ENCODE results near the gene CTNNA3. TPM values are rescaled to one million over a fixed set of nuclear protein-coding genes. Genes with fewer than 3 reads are reported as not detected.

Gene CTNNA3
- total and polyA plus RNA-seq, 2 donors (not counting 3 experiments of a cell fraction or from before 2014, with no cell fraction given): not detected

DNA sequence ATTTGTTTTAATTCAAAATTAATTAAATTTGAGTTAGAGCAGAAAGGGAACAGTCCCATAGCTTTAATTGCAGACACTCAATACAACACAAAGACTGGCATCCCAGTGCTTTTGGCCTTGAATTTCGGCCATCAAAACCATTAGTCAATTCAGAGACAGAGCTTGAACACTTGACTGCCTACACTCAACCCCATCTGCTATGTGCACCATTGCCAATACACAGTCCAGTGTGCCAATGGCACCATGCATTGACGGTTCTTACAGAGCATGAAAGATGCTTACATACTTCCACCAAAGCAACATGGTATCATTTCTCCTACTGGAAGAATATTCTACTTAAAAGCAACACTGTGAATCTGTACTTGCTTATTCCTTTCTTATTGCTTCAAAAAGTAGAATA, 813.7 kb downstream of the CTNNA3 start:
- ChIA-PET CTCF (no interaction called here), POLR2A (no interaction called here)
- no peaks in the 10 kb centered on the region for H3K36me3 ChIP-seq (ENCODE audit: control insufficient read depth in 2 of 2, extremely low read depth in 1 of 2, insufficient read depth in 2 of 2, low read length in 2 of 2)
- H4K20me1 ChIP-seq (replicated peaks; ENCODE audit: control insufficient read depth, extremely low read depth, insufficient read depth, low read length): no peaks in the 10 kb centered on the region
- H3K4me2 ChIP-seq (ENCODE audit: insufficient read depth, low read length): no peak overlapping the region
- DNase-seq (ENCODE audit: low read depth, low spot score): no peak
- H3K27ac ChIP-seq (ENCODE audit: insufficient read depth, low read depth, low read length): no peak overlapping the region
- dilution Hi-C loops (cut with MboI; ENCODE audit: extremely low pct_ligation_motif_present, low sequenced_read_pairs) (no loop called here), intact Hi-C loops (cut with micrococcal nuclease) (no loop called here)
- H3K9me1 ChIP-seq (replicated peaks; ENCODE audit: control insufficient read depth, extremely low read depth, insufficient read depth, low read length): no peaks in the 10 kb centered on the region
- no peak overlapping the region for H3K9ac ChIP-seq (replicated peaks; ENCODE audit: extremely low read depth, insufficient read depth, low read length)
- H2AFZ ChIP-seq (ENCODE audit: low read depth, low read length): no peak overlapping the region
- no peaks in the 10 kb centered on the region for H3K4me1 ChIP-seq (ENCODE audit: control insufficient read depth, extremely low read depth, insufficient read depth, low read length)
- no peak overlapping the region for H3K4me3 ChIP-seq (replicated peaks in 1 of 3; ENCODE audit: insufficient read depth in 1 of 3, low read depth in 1 of 3, low read length in 3 of 3)
- no peaks in the 10 kb centered on the region for H3K9me3 ChIP-seq (replicated peaks; ENCODE audit: control insufficient read depth, insufficient read depth, low read length)
- TF ChIP-seq POLR2A (IDR thresholded peaks at IDR 0.05; ENCODE audit: low read depth, low read length) (no peak), EZH2 (IDR thresholded peaks at IDR 0.05; ENCODE audit: borderline replicate concordance, low read depth, low read length, severe bottlenecking) (no peak), JUN (IDR thresholded peaks at IDR 0.05; ENCODE audit: borderline replicate concordance, insufficient read depth, insufficient read length, low read depth) (no peak), MYC (IDR thresholded peaks at IDR 0.05; ENCODE audit: low read depth, low read length) (no peak), GATA2 (IDR thresholded peaks at IDR 0.05; ENCODE audit: insufficient read depth, insufficient read length, low read depth, low read length) (no peak), FOS (IDR thresholded peaks at IDR 0.05; ENCODE audit: borderline replicate concordance, insufficient read depth, low read length) (no peak)
- TF ChIP-seq, protein P1, sequence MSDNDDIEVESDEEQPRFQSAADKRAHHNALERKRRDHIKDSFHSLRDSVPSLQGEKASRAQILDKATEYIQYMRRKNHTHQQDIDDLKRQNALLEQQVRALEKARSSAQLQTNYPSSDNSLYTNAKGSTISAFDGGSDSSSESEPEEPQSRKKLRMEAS (IDR thresholded peaks at IDR 0.05; ENCODE audit: insufficient read depth, insufficient read length): no peak
- H3K79me2 ChIP-seq (ENCODE audit: control insufficient read depth, insufficient read depth, low read length): no peaks in the 10 kb centered on the region
- no peaks in the 10 kb centered on the region for H3K27me3 ChIP-seq (ENCODE audit: control insufficient read depth in 2 of 2, insufficient read depth in 2 of 2, low read length in 2 of 2)
- no TSS peak for BruUV-seq (replicated peaks)
- FAIRE-seq: no peak

DNA sequence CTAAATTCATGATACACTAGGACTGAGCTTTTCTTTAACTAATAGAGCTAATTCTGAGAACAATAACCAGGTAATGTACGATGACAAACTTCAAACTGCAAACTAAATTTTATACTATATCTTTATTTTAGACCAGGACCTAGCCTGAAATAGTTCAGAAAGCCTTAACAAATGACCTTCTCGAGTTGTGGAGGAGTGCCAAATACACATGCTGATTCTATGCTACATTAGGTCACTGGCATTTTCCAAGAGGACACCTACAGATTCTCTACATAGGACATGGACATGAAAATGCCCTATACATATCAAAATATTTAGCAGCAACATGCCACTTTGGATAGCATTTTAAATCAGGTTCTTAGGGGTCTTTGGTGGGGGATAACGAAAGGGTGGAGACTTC, 814.2 kb downstream of the CTNNA3 start:
- DNase-seq (ENCODE audit: low read depth, low spot score): no peak
- TF ChIP-seq GATA2 (IDR thresholded peaks at IDR 0.05; ENCODE audit: insufficient read depth, insufficient read length, low read depth, low read length) (no peak), MYC (IDR thresholded peaks at IDR 0.05; ENCODE audit: low read depth, low read length) (no peak), FOS (IDR thresholded peaks at IDR 0.05; ENCODE audit: borderline replicate concordance, insufficient read depth, low read length) (no peak), POLR2A (IDR thresholded peaks at IDR 0.05; ENCODE audit: low read depth, low read length) (no peak), POLR2AphosphoS5 (IDR thresholded peaks at IDR 0.05; ENCODE audit: insufficient read depth, low read depth, low read length) (no peak), JUN (IDR thresholded peaks at IDR 0.05; ENCODE audit: borderline replicate concordance, insufficient read depth, insufficient read length, low read depth) (no peak), EZH2 (IDR thresholded peaks at IDR 0.05; ENCODE audit: borderline replicate concordance, low read depth, low read length, severe bottlenecking) (no peak)
- TF ChIP-seq, protein P2, sequence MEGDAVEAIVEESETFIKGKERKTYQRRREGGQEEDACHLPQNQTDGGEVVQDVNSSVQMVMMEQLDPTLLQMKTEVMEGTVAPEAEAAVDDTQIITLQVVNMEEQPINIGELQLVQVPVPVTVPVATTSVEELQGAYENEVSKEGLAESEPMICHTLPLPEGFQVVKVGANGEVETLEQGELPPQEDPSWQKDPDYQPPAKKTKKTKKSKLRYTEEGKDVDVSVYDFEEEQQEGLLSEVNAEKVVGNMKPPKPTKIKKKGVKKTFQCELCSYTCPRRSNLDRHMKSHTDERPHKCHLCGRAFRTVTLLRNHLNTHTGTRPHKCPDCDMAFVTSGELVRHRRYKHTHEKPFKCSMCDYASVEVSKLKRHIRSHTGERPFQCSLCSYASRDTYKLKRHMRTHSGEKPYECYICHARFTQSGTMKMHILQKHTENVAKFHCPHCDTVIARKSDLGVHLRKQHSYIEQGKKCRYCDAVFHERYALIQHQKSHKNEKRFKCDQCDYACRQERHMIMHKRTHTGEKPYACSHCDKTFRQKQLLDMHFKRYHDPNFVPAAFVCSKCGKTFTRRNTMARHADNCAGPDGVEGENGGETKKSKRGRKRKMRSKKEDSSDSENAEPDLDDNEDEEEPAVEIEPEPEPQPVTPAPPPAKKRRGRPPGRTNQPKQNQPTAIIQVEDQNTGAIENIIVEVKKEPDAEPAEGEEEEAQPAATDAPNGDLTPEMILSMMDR (IDR thresholded peaks at IDR 0.05; ENCODE audit: extremely low read depth in 1 of 2, insufficient read depth in 1 of 2, low read depth in 1 of 2, low read length in 2 of 2): no peak
- TF ChIP-seq, protein P1 (IDR thresholded peaks at IDR 0.05; ENCODE audit: insufficient read depth, insufficient read length): no peak
- no peaks in the 10 kb centered on the region for H3K9me1 ChIP-seq (replicated peaks; ENCODE audit: control insufficient read depth, extremely low read depth, insufficient read depth, low read length)
- no peaks in the 10 kb centered on the region for H3K4me1 ChIP-seq (ENCODE audit: control insufficient read depth, extremely low read depth, insufficient read depth, low read length)
- no peaks in the 10 kb centered on the region for H4K20me1 ChIP-seq (replicated peaks; ENCODE audit: control insufficient read depth, extremely low read depth, insufficient read depth, low read length)
- no peak overlapping the region for H3K4me2 ChIP-seq (ENCODE audit: insufficient read depth, low read length)
- no peaks in the 10 kb centered on the region for H3K36me3 ChIP-seq (ENCODE audit: control insufficient read depth in 2 of 2, extremely low read depth in 1 of 2, insufficient read depth in 2 of 2, low read length in 2 of 2)
- CTCF ChIA-PET: no interaction called here
- dilution Hi-C loops (cut with MboI; ENCODE audit: extremely low pct_ligation_motif_present, low sequenced_read_pairs) (no loop called here), intact Hi-C loops (cut with micrococcal nuclease) (no loop called here)
- no peak for FAIRE-seq
- no peaks in the 10 kb centered on the region for H3K79me2 ChIP-seq (ENCODE audit: control insufficient read depth, insufficient read depth, low read length)
- no peaks in the 10 kb centered on the region for H3K27me3 ChIP-seq (ENCODE audit: control insufficient read depth in 2 of 2, insufficient read depth in 2 of 2, low read length in 2 of 2)
- H3K9me3 ChIP-seq (replicated peaks; ENCODE audit: control insufficient read depth, insufficient read depth, low read length): no peaks in the 10 kb centered on the region
- H3K27ac ChIP-seq (ENCODE audit: insufficient read depth, low read depth, low read length): no peak overlapping the region
- no peak overlapping the region for H3K9ac ChIP-seq (replicated peaks; ENCODE audit: extremely low read depth, insufficient read depth, low read length)
- BruUV-seq (replicated peaks): no TSS peak
- POLR2A ChIA-PET: no interaction called here
- no peak overlapping the region for H2AFZ ChIP-seq (ENCODE audit: low read depth, low read length)
- no peak overlapping the region for H3K4me3 ChIP-seq (replicated peaks in 1 of 3; ENCODE audit: insufficient read depth in 1 of 3, low read depth in 1 of 3, low read length in 3 of 3)
